Endothelial cell of umbilical vein (primary cell): Measurements from ENCODE around the gene SLAMF1.

Source experiments
- EZH2 ChIP-seq: IDR thresholded peaks from 2 replicates; pipeline ENCODE4 v1.6.1; 2012; ENCODE audit warnings: borderline replicate concordance, low read depth, mild to moderate bottlenecking, moderate library complexity, low read length, inconsistent platforms; ENCODE audit not compliant: severe bottlenecking
- GATA2 ChIP-seq: IDR thresholded peaks from 2 replicates; pipeline ENCODE4 v1.7.0; 2011; ENCODE audit warnings: low read depth, mild to moderate bottlenecking, moderate library complexity, mixed read lengths, low read length; ENCODE audit not compliant: insufficient read length, insufficient read depth
- JUN ChIP-seq: IDR thresholded peaks from 2 replicates; pipeline ENCODE4 v1.6.1; 2011; ENCODE audit warnings: borderline replicate concordance, low read depth; ENCODE audit not compliant: insufficient read length, insufficient read depth
- POLR2A ChIP-seq: IDR thresholded peaks from 2 replicates; pipeline ENCODE4 v1.6.1; 2012; ENCODE audit warnings: low read depth, mild to moderate bottlenecking, control low read depth, low read length
- POLR2AphosphoS5 ChIP-seq: IDR thresholded peaks from 2 replicates; pipeline ENCODE4 v1.6.1; 2012; ENCODE audit warnings: low read depth, mild to moderate bottlenecking, control low read depth, low read length, moderate library complexity; ENCODE audit not compliant: insufficient read depth
- TF ChIP-seq, protein P1 (sequence below), 2 donors: IDR thresholded peaks; 1 replicate in 1 of 2; 2 replicates in 1 of 2; pipeline ENCODE4 v1.5.1; 2011; ENCODE audit warnings: low read length in 2 of 2, mild to moderate bottlenecking in 2 of 2, moderate library complexity in 2 of 2, control low read depth in 1 of 2, inconsistent platforms in 1 of 2, low read depth in 1 of 2; ENCODE audit not compliant: insufficient read depth in 1 of 2; ENCODE audit errors: extremely low read depth in 1 of 2
- TF ChIP-seq, protein P2 (sequence below): IDR thresholded peaks from 2 replicates; pipeline ENCODE4 v1.6.1; 2011; ENCODE audit not compliant: insufficient read depth, insufficient read length

DNA sequence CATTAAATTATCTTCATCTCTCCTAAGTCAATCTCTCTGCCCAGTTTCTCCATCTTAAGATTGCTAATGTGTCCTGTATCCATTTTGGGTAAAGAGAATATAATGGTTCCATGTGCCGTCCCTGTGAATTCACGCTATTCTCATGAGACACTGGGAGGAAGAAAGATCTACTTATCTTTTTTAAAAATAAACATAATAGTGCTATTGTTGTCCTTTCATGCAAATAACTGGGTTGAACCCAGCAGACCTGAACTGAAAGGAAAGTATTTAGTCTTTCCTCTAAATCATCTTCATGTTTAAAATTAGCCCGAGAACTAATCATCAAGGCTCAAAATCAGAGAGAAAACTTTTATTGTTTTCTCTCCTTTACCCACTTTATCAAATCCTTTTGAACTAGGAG is 22.4 kb downstream of the SLAMF1 start:
- TF ChIP-seq POLR2A (no peak), JUN (no peak), POLR2AphosphoS5 (no peak), EZH2 (no peak), GATA2 (no peak)
- TF ChIP-seq, protein P1, sequence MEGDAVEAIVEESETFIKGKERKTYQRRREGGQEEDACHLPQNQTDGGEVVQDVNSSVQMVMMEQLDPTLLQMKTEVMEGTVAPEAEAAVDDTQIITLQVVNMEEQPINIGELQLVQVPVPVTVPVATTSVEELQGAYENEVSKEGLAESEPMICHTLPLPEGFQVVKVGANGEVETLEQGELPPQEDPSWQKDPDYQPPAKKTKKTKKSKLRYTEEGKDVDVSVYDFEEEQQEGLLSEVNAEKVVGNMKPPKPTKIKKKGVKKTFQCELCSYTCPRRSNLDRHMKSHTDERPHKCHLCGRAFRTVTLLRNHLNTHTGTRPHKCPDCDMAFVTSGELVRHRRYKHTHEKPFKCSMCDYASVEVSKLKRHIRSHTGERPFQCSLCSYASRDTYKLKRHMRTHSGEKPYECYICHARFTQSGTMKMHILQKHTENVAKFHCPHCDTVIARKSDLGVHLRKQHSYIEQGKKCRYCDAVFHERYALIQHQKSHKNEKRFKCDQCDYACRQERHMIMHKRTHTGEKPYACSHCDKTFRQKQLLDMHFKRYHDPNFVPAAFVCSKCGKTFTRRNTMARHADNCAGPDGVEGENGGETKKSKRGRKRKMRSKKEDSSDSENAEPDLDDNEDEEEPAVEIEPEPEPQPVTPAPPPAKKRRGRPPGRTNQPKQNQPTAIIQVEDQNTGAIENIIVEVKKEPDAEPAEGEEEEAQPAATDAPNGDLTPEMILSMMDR (IDR thresholded peaks at IDR 0.05; ENCODE audit: extremely low read depth in 1 of 2, insufficient read depth in 1 of 2, low read depth in 1 of 2, low read length in 2 of 2): no peak
- TF ChIP-seq, protein P2, sequence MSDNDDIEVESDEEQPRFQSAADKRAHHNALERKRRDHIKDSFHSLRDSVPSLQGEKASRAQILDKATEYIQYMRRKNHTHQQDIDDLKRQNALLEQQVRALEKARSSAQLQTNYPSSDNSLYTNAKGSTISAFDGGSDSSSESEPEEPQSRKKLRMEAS: no peak
